IPS-18c (cell line): ENCODE data around the gene SGIP1.

Experiments
- H3K4me3 ChIP-seq: 2 replicates; pipeline ENCODE4 v1.7.0; 2013; ENCODE audit warnings: low read depth, mild to moderate bottlenecking, low read length, moderate library complexity; ENCODE audit not compliant: insufficient read depth
- H3K9me3 ChIP-seq: one replicate; pipeline ENCODE4 v1.6.1; 2013; ENCODE audit warnings: mild to moderate bottlenecking, low read length, moderate library complexity; ENCODE audit not compliant: control insufficient read depth, insufficient read depth

Gene SGIP1

GRCh38 chr1:66517959-66518358 is 16.0 kb upstream of the SGIP1 start:
- Histone ChIP-seq H3K4me3 (no peak overlapping the region), H3K9me3 (no peaks in the 10 kb centered on the region)

GRCh38 chr1:66518654-66519053 is 15.3 kb upstream of the SGIP1 start:
- no peak overlapping the region for H3K4me3 ChIP-seq
- no peaks in the 10 kb centered on the region for H3K9me3 ChIP-seq

GRCh38 chr1:66519992-66520391 is 14.0 kb upstream of the SGIP1 start:
- H3K9me3 ChIP-seq = no peaks in the 10 kb centered on the region

GRCh38 chr1:66520655-66521054 is 13.3 kb upstream of the SGIP1 start:
- H3K9me3 ChIP-seq = no peaks in the 10 kb centered on the region
- H3K4me3 ChIP-seq = no peak overlapping the region

More at GRCh38 chr1:66519992-66520391, 14.0 kb upstream of the SGIP1 start:
- H3K4me3 ChIP-seq = no peak overlapping the region

- Histone ChIP-seq H3K4me3 (no peak overlapping the region), H3K9me3 (no peaks in the 10 kb centered on the region)
Measured at GRCh38 chr1:66521721-66522365, 12.1 kb upstream of the SGIP1 start.

GRCh38 chr1:66523562-66523961 is 10.4 kb upstream of the SGIP1 start:
- Histone ChIP-seq H3K4me3 (no peak overlapping the region), H3K9me3 (no peaks in the 10 kb centered on the region)

GRCh38 chr1:66525086-66525485 is 8.9 kb upstream of the SGIP1 start:
- Histone ChIP-seq H3K4me3 (no peak overlapping the region), H3K9me3 (no peaks in the 10 kb centered on the region)

- no peak overlapping the region for H3K4me3 ChIP-seq
- H3K9me3 ChIP-seq = no peaks in the 10 kb centered on the region
Measured at GRCh38 chr1:66526036-66526435, 7.9 kb upstream of the SGIP1 start.

GRCh38 chr1:66526991-66527390 is 7.0 kb upstream of the SGIP1 start:
- Histone ChIP-seq H3K4me3 (no peak overlapping the region), H3K9me3 (no peaks in the 10 kb centered on the region)

- Histone ChIP-seq H3K9me3 (no peaks in the 10 kb centered on the region), H3K4me3 (no peak overlapping the region)
Measured at GRCh38 chr1:66527686-66528085, 6.3 kb upstream of the SGIP1 start.

GRCh38 chr1:66528580-66528979 is 5.4 kb upstream of the SGIP1 start:
- Histone ChIP-seq H3K4me3 (no peak overlapping the region), H3K9me3 (no peaks in the 10 kb centered on the region)

- H3K4me3 ChIP-seq = no peak overlapping the region; the same call in 1 of the 2 replicates
Measured at GRCh38 chr1:66532214-66532613, 1.7 kb upstream of the SGIP1 start.

GRCh38 chr1:66532798-66533783 is 862 bp upstream of the SGIP1 start:
- Histone ChIP-seq H3K9me3 (no peaks in the 10 kb centered on the region), H3K4me3 (peak overlapping the region; percentile 54)

More at GRCh38 chr1:66532214-66532613, 1.7 kb upstream of the SGIP1 start:
- H3K9me3 ChIP-seq = no peaks in the 10 kb centered on the region

GRCh38 chr1:66535061-66535460 is 1.1 kb downstream of the SGIP1 start:
- Histone ChIP-seq H3K4me3 (no peak overlapping the region), H3K9me3 (no peaks in the 10 kb centered on the region)

- Histone ChIP-seq H3K9me3 (no peaks in the 10 kb centered on the region), H3K4me3 (no peak overlapping the region)
Measured at GRCh38 chr1:66535853-66536252, 1.9 kb downstream of the SGIP1 start.

GRCh38 chr1:66537718-66538117 is 3.8 kb downstream of the SGIP1 start:
- Histone ChIP-seq H3K4me3 (no peak overlapping the region), H3K9me3 (no peaks in the 10 kb centered on the region)

- no peaks in the 10 kb centered on the region for H3K9me3 ChIP-seq
- no peak overlapping the region for H3K4me3 ChIP-seq
Measured at GRCh38 chr1:66539491-66539890, 5.5 kb downstream of the SGIP1 start.

GRCh38 chr1:66540434-66541032 is 6.6 kb downstream of the SGIP1 start:
- H3K9me3 ChIP-seq = no peaks in the 10 kb centered on the region
- H3K4me3 ChIP-seq = no peak overlapping the region
